Measurements from ENCODE around the gene ITGA4.

ITGA4 gene

DNA sequence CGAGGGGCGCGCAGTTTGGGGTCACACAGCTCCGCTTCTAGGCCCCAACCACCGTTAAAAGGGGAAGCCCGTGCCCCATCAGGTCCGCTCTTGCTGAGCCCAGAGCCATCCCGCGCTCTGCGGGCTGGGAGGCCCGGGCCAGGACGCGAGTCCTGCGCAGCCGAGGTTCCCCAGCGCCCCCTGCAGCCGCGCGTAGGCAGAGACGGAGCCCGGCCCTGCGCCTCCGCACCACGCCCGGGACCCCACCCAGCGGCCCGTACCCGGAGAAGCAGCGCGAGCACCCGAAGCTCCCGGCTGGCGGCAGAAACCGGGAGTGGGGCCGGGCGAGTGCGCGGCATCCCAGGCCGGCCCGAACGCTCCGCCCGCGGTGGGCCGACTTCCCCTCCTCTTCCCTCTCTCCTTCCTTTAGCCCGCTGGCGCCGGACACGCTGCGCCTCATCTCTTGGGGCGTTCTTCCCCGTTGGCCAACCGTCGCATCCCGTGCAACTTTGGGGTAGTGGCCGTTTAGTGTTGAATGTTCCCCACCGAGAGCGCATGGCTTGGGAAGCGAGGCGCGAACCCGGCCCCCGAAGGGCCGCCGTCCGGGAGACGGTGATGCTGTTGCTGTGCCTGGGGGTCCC, at the start of gene ITGA4:
Gene ITGA4, plus strand, starts transcription at position 266 of the 620 bp plus-strand sequence. Its CDS starts 269 bp downstream, at position 535.
- peak within 1 kb of the TSS; percentile 83 for H3K4me3 ChIP-seq (ENCODE audit: low read length)
- TF ChIP-seq ZNF274 (IDR thresholded peaks at IDR 0.05; ENCODE audit: low read depth, low read length) = no peak

DNA sequence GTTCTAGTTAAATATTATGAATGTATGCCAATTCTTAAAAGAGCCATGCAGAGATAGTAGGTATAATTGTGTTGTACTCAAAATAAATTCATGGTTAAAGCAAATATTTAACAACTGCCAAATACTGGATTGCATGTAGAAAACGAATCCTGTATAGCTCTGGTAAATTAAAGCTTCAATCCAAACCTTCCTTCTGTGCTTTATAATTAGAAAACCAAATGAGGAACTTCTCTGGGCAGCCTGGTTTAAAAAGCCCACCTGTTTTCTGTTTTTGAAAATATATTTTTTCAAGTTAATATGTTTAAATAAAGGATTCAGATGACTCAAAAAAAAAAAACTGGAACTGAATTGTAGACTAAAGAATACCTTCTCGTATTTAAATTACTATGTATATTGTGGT, 48.3 kb upstream of the ITGA4 start:
- H3K4me3 ChIP-seq (ENCODE audit: low read length) = no peak overlapping the region
- TF ChIP-seq ZNF274 (IDR thresholded peaks at IDR 0.05; ENCODE audit: low read depth, low read length) = no peak

DNA sequence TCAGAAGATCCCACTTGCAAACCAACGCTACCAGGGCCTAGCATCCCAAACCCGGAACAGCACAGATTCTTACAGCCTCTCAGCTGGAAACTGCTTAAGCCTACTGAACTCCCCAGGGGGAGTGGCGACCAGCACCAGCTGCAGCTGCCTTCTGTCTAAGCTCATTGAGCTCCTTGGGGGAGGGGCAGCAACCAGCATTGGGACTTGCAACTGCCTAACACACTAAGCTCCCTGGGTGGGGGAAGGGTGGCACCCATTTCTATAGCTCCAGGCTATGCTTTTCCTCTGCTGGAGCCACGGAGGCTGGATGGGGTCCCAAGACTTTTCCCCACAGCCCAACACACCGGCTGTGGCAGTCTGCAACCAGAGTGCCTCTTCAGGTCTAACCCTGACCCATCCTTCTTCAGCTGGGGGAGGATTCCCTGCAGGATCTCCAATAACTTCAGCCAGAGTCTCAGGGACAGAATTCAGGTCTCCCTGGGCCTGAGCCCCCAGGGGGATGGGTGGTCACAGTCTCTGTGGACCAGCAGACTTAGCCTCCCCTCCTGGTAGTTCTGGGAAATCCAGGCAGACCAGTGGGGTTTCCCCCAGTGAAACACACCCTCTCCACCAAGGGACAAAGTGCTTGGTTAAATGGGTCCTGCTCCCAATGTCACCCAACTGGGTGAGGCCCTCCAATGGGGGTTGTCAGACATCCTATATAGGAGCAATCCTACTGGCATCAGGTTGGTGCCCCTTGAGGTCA, 45.9 kb upstream of the ITGA4 start:
- TF ChIP-seq ZNF274 (IDR thresholded peaks at IDR 0.05; ENCODE audit: low read depth, low read length) = no peak
- no peak overlapping the region; the same call in 1 of the 2 replicates for H3K4me3 ChIP-seq (ENCODE audit: low read length)

DNA sequence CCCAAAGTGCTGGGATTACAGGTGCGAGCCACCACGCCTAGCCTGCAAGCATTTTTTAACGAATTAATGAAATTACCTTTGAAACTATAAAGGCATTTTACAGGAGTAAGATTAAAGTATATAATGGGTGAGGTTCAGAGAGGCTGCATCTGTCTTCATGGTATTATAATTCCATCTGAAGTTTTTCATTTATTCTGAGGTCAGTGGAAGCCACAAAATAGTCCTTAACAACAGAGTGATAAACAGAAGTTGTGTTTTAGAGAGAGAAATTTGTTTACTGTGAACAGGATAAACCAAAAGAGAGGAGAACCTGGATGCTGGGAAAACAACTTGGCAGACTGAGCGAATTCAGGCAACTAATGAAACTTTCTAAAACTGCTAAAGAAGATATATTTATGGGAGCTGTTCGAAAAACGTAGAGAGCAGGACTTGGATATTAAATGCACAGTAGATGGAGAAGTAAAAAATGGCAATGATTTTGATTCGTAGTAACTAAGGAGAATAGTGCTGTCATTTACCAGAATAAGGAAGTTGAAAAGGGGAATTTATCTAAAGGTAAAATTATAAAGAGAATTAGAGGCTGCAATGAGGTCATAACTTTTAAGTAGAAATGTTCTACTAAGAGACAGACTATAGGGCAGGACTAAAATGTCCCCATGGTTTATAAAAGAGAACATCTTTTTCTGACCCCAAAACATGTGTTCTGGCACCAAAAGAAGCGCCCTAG, 37.9 kb upstream of the ITGA4 start:
- no peak overlapping the region for H3K4me3 ChIP-seq (ENCODE audit: low read length)
- TF ChIP-seq ZNF274 (IDR thresholded peaks at IDR 0.05; ENCODE audit: low read depth, low read length) = no peak

DNA sequence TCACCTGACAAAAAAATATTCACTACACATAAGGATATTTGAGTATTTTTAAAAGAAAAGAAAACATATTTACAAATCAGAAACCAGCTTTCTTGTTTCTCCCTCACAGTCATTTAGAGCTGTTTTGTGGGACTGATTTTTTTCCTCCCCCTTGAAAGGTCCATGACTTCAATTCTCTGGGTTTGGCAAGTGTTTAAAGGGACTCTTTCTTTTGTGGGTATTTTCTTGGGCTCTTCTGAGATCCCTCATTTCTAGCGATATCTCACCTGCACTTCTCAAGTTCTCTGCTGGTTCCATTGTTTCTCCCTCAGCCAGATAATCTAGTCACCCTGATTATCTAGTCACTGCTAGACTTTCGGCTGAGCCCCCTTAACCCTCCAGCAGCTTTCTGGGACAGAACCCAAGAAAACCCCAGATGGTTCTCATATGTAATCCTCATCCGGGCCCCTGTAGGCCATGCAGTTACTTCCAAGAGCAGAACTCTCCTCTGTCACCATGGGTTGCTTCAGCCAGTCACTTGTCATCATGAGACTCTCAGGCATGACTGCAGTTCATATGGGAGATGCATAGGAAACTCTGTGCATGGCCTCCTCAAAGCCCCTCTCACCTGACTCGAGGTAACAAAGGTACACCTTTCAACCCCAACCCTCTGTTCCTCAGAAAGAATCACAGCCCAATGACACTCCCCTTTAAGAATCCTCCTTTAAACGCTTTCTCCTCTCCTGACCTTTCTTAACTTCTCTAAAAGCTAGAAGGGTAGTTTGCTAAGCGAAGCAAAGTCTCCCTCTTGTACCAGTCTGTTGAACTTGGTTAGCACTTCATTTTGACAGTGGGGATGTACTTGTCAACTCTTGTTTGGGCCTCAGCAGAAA, 36.7 kb upstream of the ITGA4 start:
- H3K4me3 ChIP-seq (ENCODE audit: low read length) = no peak overlapping the region

DNA sequence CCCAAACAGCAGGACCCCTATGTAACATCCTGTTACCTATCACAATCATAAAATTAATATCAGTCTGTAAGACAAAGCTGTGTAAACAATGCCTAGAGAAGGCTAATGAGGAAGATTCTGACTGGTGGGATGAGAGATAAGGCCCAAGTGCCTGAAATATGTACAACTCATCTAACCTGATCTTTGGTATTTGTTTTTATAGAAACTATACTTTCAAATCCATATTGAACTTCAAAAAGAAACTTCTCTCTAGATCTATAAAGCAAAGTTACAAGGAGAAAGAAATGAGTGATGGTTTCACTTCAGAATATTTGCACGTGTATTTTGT, 36.1 kb upstream of the ITGA4 start:
- no peak overlapping the region for H3K4me3 ChIP-seq (ENCODE audit: low read length)
- no peak for TF ChIP-seq ZNF274 (IDR thresholded peaks at IDR 0.05; ENCODE audit: low read depth, low read length)

More for the DNA sequence above, 36.7 kb upstream of the ITGA4 start:
- no peak for TF ChIP-seq ZNF274 (IDR thresholded peaks at IDR 0.05; ENCODE audit: low read depth, low read length)

DNA sequence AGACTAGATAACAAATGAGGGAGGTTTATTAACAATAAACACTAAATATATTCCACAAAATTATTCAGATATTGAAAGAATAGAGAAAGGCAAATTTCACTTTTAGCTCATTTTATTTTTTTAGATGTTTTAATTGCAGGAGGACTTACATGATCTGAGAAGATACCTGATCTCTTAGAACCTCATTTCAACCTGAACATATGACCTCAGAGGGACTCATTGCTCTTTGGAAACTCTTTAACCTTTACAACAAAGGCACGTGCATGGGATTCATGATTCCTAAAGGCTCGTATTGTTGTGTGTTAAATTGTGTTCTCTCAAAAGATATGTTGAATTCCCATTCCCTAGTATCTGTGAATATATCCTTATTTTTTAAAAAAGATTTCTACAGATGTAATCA, 35.7 kb upstream of the ITGA4 start:
- H3K4me3 ChIP-seq (ENCODE audit: low read length) = no peak overlapping the region
- TF ChIP-seq ZNF274 (IDR thresholded peaks at IDR 0.05; ENCODE audit: low read depth, low read length) = no peak

DNA sequence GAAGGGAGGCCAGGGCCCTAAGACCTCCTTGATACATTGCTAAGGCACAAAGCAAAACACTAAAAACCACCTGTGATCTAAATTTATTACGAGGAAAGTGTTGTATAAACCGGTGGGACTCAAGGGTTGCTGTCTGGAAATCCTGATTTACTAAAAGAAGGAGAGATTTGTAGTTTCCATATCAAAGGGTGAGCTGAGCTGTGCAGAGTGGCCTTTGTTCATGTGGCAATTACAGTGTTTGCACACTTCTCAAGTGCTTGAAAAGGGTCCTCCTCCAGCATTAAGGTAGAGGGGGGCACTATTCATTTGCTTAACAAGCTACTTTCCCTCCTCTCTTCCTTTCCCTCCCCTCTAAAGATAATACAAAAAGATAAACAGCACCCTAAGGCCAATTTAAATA, 30.5 kb upstream of the ITGA4 start:
- no peak overlapping the region for H3K4me3 ChIP-seq (ENCODE audit: low read length)
- TF ChIP-seq ZNF274 (IDR thresholded peaks at IDR 0.05; ENCODE audit: low read depth, low read length) = no peak

DNA sequence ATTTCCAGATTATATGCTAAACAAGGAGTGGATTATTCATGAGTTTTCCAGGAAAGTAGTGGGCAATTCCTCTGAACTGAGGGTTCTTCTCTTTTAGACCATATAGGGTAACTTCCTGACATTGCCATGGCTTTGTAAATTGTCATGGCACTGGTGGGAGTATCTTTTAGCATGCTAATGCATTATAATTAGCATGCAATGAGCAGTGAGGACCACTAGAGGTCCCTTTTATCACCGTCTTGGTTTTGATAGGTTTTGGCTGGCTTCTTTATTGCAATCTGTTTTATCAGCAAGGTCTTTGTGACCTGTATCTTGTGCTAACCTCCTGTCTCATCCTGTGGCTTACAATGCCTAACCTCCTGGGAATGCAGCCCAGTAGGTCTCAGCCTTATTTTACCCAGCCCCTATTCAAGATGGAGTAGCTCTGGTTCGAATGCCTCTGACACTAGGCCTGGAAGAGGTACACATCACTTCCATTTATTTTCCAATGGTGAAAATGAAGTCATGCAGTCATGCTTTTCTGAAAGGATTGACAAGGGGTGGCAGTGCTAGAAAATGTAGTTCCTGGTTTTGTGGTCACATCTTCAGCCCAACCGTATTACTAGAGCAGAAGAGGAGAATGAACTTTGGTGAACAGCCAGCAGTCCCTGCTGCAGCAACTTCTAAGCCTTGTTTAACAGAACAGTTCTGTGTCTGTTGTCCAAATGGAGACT, 26.6 kb upstream of the ITGA4 start:
- no peak for TF ChIP-seq ZNF274 (IDR thresholded peaks at IDR 0.05; ENCODE audit: low read depth, low read length)
- no peak overlapping the region for H3K4me3 ChIP-seq (ENCODE audit: low read length)

DNA sequence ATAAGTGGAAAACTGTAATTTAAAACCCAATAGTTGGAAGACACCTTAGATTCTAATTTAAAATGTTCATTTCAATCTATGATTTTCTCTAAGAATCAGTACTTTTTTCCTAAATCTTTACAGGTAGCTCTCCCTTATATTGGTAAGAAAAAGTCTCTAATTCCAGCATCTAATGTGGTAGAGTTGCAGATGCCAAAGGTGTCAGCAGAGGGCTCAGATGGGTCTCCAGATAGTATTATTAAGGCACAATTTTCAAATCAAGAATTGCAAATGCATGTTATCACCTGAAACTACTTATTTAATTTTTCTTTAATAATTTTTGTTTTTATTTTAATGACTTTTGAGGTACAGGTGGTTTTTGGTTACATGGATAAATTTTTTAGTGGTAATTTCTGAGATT, 25.5 kb upstream of the ITGA4 start:
- H3K4me3 ChIP-seq (ENCODE audit: low read length) = no peak overlapping the region
- no peak for TF ChIP-seq ZNF274 (IDR thresholded peaks at IDR 0.05; ENCODE audit: low read depth, low read length)

DNA sequence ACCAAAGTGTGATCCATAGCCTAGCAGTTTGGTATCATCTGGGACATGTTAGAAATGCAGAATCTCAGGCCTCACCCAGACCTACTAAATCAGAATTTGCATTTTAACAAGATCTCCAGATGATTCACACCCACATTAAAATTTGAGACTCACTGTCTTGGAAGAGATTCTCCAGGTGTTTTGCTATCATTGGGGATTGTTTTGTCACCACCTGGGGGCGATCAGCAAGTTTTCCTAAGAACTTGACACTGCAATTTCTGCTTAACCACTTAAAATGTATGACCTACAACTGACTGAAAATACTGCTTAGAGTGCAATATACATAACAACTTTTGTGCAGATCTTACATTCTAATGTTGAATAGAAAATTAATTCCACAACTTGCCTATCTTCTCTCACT, 18.9 kb upstream of the ITGA4 start:
- no peak overlapping the region for H3K4me3 ChIP-seq (ENCODE audit: low read length)
- no peak for TF ChIP-seq ZNF274 (IDR thresholded peaks at IDR 0.05; ENCODE audit: low read depth, low read length)

DNA sequence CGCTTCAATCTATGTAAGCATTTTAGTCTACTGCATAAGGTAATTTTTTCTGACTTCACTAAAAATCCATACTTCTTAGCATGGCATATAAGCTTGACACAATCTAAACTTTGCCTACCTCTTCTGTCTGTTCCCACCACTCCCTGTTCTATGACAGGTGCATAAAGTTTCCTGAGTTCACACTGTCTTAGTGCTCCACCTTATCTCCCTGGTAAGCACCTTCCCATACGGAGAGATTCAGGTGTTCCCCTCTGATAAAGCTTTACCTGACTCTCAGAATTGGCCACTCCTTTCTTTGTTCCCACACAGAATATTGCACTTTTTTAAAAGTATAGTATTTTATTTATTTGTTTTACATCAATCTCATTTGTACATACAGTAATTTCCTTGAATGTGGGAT, 16.8 kb upstream of the ITGA4 start:
- H3K4me3 ChIP-seq (ENCODE audit: low read length) = no peak overlapping the region
- no peak for TF ChIP-seq ZNF274 (IDR thresholded peaks at IDR 0.05; ENCODE audit: low read depth, low read length)

DNA sequence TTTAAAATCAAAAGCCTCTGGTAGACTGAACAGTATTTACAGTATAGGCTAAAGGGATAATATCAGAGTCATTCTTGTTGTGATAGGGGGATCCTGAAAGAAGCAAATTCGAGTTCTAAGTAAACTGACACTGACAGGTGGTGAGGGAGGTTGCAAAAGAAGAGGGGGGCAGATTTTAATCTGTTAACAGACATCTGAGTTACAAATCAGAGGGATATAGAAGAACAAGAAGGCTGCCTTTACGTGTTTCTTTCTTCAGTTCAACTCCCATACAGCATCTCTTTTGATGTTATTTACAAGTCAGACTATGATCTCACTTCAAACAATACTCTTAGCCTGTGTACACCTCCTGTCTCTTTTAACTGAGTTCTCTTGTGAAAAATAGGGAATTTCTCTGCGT, 16.3 kb upstream of the ITGA4 start:
- no peak for TF ChIP-seq ZNF274 (IDR thresholded peaks at IDR 0.05; ENCODE audit: low read depth, low read length)
- H3K4me3 ChIP-seq (ENCODE audit: low read length) = no peak overlapping the region

DNA sequence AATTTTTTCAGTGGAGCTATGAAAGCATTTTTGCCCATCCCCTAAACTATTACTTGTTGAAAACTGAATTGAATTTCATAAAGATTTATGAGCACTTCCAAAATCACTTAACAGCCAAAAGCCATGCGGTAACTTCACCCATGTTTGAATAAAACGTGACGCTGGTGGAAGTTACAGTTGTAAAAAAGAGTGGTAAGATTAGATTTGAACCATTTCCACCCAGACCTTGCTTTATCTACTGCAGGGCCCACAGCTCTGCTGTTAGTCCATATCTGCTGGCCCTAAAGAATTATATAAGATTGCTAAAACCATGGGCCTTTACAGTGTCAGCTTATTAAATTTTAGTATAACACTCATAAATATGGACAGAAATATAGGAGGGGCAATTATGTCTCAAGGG, 15.5 kb upstream of the ITGA4 start:
- H3K4me3 ChIP-seq (ENCODE audit: low read length) = no peak overlapping the region
- no peak for TF ChIP-seq ZNF274 (IDR thresholded peaks at IDR 0.05; ENCODE audit: low read depth, low read length)

All from GM08714 (cell line).